Astrocyte of the cerebellum (primary cell): Measurements from ENCODE around the gene PLEKHJ1.

Experiments used
- DNase-seq: peaks from one replicate; pipeline ENCODE4 v3.0.0-alpha.2; 2011; ENCODE audit warnings: low read depth
- H3K4me3 ChIP-seq: 2 replicates; pipeline ENCODE4 v1.5.1; 2011; ENCODE audit warnings: mild to moderate bottlenecking, low read depth, low read length, moderate library complexity
- CTCF ChIP-seq: IDR thresholded peaks from 2 replicates; pipeline ENCODE4 v1.5.1; 2012; ENCODE audit warnings: low read length, low read depth, moderate library complexity, mild to moderate bottlenecking; ENCODE audit errors: missing control alignments
- in situ Hi-C: cut with HindIII; loops from 2 replicates; pipeline ENCODE4 v1.10.0; 2017; ENCODE audit warnings: low sequenced_read_pairs

PLEKHJ1 gene

GRCh38 chr19:2234996-2235380 is 1.1 kb downstream of the PLEKHJ1 start:
- no peak for TF ChIP-seq CTCF
- H3K4me3 ChIP-seq = peak overlapping the region; percentile 70
- in situ Hi-C loops = loop anchor here (5.0 kb wide), 2 partner anchors 48 to 92 kb away; partner anchors contain the start of genes LSM7 and SPPL2B
- no peak for DNase-seq

GRCh38 chr19:2233601-2234280 is 2.4 kb downstream of the PLEKHJ1 start:
- in situ Hi-C loops = no loop called here
- no peak for TF ChIP-seq CTCF
- no peak overlapping the region for H3K4me3 ChIP-seq
- no peak for DNase-seq

- in situ Hi-C loops = no loop called here
- DNase-seq = no peak
- TF ChIP-seq CTCF = no peak
- H3K4me3 ChIP-seq = no peak overlapping the region
These were observed 3.6 kb downstream of the PLEKHJ1 start for GRCh38 chr19:2232286-2233151.

GRCh38 chr19:2231621-2232221 is 4.4 kb downstream of the PLEKHJ1 start:
- DNase-seq = no peak
- TF ChIP-seq CTCF = peak; percentile 14
- H3K4me3 ChIP-seq = no peak overlapping the region
- in situ Hi-C loops = no loop called here

- DNase-seq = no peak
- TF ChIP-seq CTCF = no peak
- in situ Hi-C loops = no loop called here
- no peak overlapping the region for H3K4me3 ChIP-seq
These were observed 5.2 kb downstream of the PLEKHJ1 start for GRCh38 chr19:2230807-2231533.

GRCh38 chr19:2230033-2230531 is 6.0 kb downstream of the PLEKHJ1 start:
- no peak for TF ChIP-seq CTCF
- no peak overlapping the region for H3K4me3 ChIP-seq
- DNase-seq = no peak
- in situ Hi-C loops = no loop called here
